NT2/D1 (cell line): ENCODE data around the gene TRIM3.

Experiments
- DNase-seq: peaks from one replicate; pipeline ENCODE4 v3.0.0-alpha.2; 2011; ENCODE audit warnings: low read depth, low spot score
- H3K27me3 ChIP-seq: 2 replicates; pipeline ENCODE4 v1.6.0; 2011; ENCODE audit warnings: mild to moderate bottlenecking; ENCODE audit not compliant: insufficient read length, insufficient read depth
- H3K36me3 ChIP-seq: 2 replicates; pipeline ENCODE4 v1.6.1; 2011; ENCODE audit warnings: mild to moderate bottlenecking, low read length, mixed read lengths; ENCODE audit not compliant: insufficient read depth, insufficient read length
- H3K4me1 ChIP-seq: 2 replicates; pipeline ENCODE4 v1.5.1; 2011; ENCODE audit not compliant: insufficient read depth, insufficient read length
- H3K4me3 ChIP-seq: 2 replicates; pipeline ENCODE4 v1.5.1; 2011; ENCODE audit warnings: low read depth; ENCODE audit not compliant: insufficient read length
- H3K9ac ChIP-seq: 2 replicates; pipeline ENCODE4 v1.6.0; 2011; ENCODE audit warnings: low read depth; ENCODE audit not compliant: insufficient read length
- H3K9me3 ChIP-seq: 2 replicates; pipeline ENCODE4 v1.5.1; 2011; ENCODE audit warnings: mild to moderate bottlenecking, low read length; ENCODE audit not compliant: insufficient read depth
- SUZ12 ChIP-seq: IDR thresholded peaks from 2 replicates; pipeline ENCODE4 v1.6.1; 2011; ENCODE audit not compliant: insufficient read length, insufficient read depth; ENCODE audit errors: extremely low read depth
- YY1 ChIP-seq: IDR thresholded peaks from 2 replicates; pipeline ENCODE4 v1.6.1; 2011; ENCODE audit not compliant: insufficient read length, insufficient read depth
- ZNF274 ChIP-seq: IDR thresholded peaks from 2 replicates; pipeline ENCODE4 v1.6.1; 2011; ENCODE audit warnings: mild to moderate bottlenecking, low read depth, low read length

The TRIM3 gene

GRCh38 chr11:6404342-6405051 lies 69.2 kb downstream of the TRIM3 start:
- TF ChIP-seq YY1: no peak
- peaks cover 16% of the 10 kb centered on the region for H3K36me3 ChIP-seq
- no peaks in the 10 kb centered on the region for H3K9me3 ChIP-seq
- no peak for DNase-seq
- no peak overlapping the region for H3K4me3 ChIP-seq
- no peaks in the 10 kb centered on the region for H3K27me3 ChIP-seq
- no peak overlapping the region for H3K9ac ChIP-seq
- peaks cover 11% of the 10 kb centered on the region for H3K4me1 ChIP-seq

- Histone ChIP-seq H3K36me3 (peaks cover 16% of the 10 kb centered on the region), H3K4me3 (no peak overlapping the region), H3K9me3 (no peaks in the 10 kb centered on the region), H3K27me3 (no peaks in the 10 kb centered on the region), H3K4me1 (peaks cover 11% of the 10 kb centered on the region), H3K9ac (no peak overlapping the region)
- DNase-seq: no peak
- no peak for TF ChIP-seq ZNF274
- no peak for TF ChIP-seq YY1
- TF ChIP-seq SUZ12: no peak
These were observed 70.2 kb downstream of the TRIM3 start for GRCh38 chr11:6403539-6403938.

- no peaks in the 10 kb centered on the region for H3K27me3 ChIP-seq
- peaks cover 11% of the 10 kb centered on the region for H3K4me1 ChIP-seq
- no peak for TF ChIP-seq ZNF274
- no peak for TF ChIP-seq YY1
- no peak for TF ChIP-seq SUZ12
- no peak overlapping the region for H3K9ac ChIP-seq
- H3K9me3 ChIP-seq: no peaks in the 10 kb centered on the region
- peaks cover 16% of the 10 kb centered on the region for H3K36me3 ChIP-seq
- no peak overlapping the region for H3K4me3 ChIP-seq
- DNase-seq: no peak
These were observed 71.2 kb downstream of the TRIM3 start for GRCh38 chr11:6402561-6402981.

- H3K9ac ChIP-seq: no peak overlapping the region
- peaks cover 16% of the 10 kb centered on the region for H3K36me3 ChIP-seq
- no peak overlapping the region for H3K4me3 ChIP-seq
- no peak for DNase-seq
- TF ChIP-seq ZNF274: no peak
- no peak for TF ChIP-seq SUZ12
- no peak for TF ChIP-seq YY1
- no peaks in the 10 kb centered on the region for H3K27me3 ChIP-seq
- peaks cover 11% of the 10 kb centered on the region for H3K4me1 ChIP-seq
- no peaks in the 10 kb centered on the region for H3K9me3 ChIP-seq
These were observed 71.7 kb downstream of the TRIM3 start for GRCh38 chr11:6402061-6402470.

- H3K36me3 ChIP-seq: peaks cover 16% of the 10 kb centered on the region
- H3K4me1 ChIP-seq: peaks cover 11% of the 10 kb centered on the region
- TF ChIP-seq ZNF274 (no peak), SUZ12 (no peak), YY1 (no peak)
- H3K9me3 ChIP-seq: no peaks in the 10 kb centered on the region
- H3K4me3 ChIP-seq: no peak overlapping the region
- no peak overlapping the region for H3K9ac ChIP-seq
- no peaks in the 10 kb centered on the region for H3K27me3 ChIP-seq
- DNase-seq: no peak
These were observed 72.3 kb downstream of the TRIM3 start for GRCh38 chr11:6401464-6401863.

GRCh38 chr11:6400431-6401345 lies 73.1 kb downstream of the TRIM3 start:
- Histone ChIP-seq H3K27me3 (no peaks in the 10 kb centered on the region), H3K4me1 (peaks cover 11% of the 10 kb centered on the region), H3K36me3 (peaks cover 21% of the 10 kb centered on the region)

More at GRCh38 chr11:6400431-6401345, 73.1 kb downstream of the TRIM3 start:
- no peak overlapping the region for H3K9ac ChIP-seq
- no peak for DNase-seq
- no peaks in the 10 kb centered on the region for H3K9me3 ChIP-seq
- no peak overlapping the region for H3K4me3 ChIP-seq
- TF ChIP-seq ZNF274 (no peak), YY1 (no peak), SUZ12 (no peak)
